Effector memory CD8-positive, alpha-beta T cell (primary cell): ENCODE measurements around the gene IGHMBP2.

Experiments
- ATAC-seq: fragments of 150-1000 bp; cut with Tn5 transposase; replicated peaks from 2 replicates; pipeline ENCODE4 v1.10.0; 2021; ENCODE audit warnings: mild to moderate bottlenecking, moderate library complexity
- DNase-seq, 3 experiments: peaks; one replicate each; pipeline ENCODE4 v3.0.0; 2021
- H3K27ac Mint-ChIP-seq, 2 donors: one replicate each; pipeline ENCODE4 v1.8.0; 2022; ENCODE audit warnings: mild to moderate bottlenecking in 2 of 2, mixed read lengths in 2 of 2, moderate library complexity in 2 of 2
- H3K27me3 Mint-ChIP-seq, 2 donors: one replicate each; pipeline ENCODE4 v1.8.0; 2022; ENCODE audit warnings: mixed read lengths in 2 of 2
- H3K36me3 Mint-ChIP-seq: one replicate; pipeline ENCODE4 v1.8.0; 2022; ENCODE audit warnings: mild to moderate bottlenecking, moderate library complexity, mixed read lengths; ENCODE audit not compliant: insufficient read depth
- H3K4me1 Mint-ChIP-seq, 2 donors: one replicate each; pipeline ENCODE4 v1.8.0; 2022; ENCODE audit warnings: low read depth in 2 of 2, mixed read lengths in 2 of 2
- H3K4me3 Mint-ChIP-seq, 2 donors: one replicate each; pipeline ENCODE4 v1.8.0; 2022; ENCODE audit warnings: mild to moderate bottlenecking in 2 of 2, mixed read lengths in 2 of 2, moderate library complexity in 2 of 2
- H3K9me3 Mint-ChIP-seq, 2 donors: one replicate each; pipeline ENCODE4 v1.8.0; 2022; ENCODE audit warnings: mixed read lengths in 2 of 2

The IGHMBP2 gene

GRCh38 chr11:68925611-68926010, 21.9 kb downstream of the IGHMBP2 start:
- Mint-ChIP-seq H3K4me1 (no peaks in the 10 kb centered on the region), H3K4me3 (no peak overlapping the region), H3K27ac (no peak overlapping the region), H3K27me3 (no peaks in the 10 kb centered on the region), H3K9me3 (peaks cover 5 to 9% of the 10 kb centered on the region in 2 donors), H3K36me3 (peaks cover 51% of the 10 kb centered on the region)
- ATAC-seq (no peak), DNase-seq (no peak)

GRCh38 chr11:68927280-68928135, 23.8 kb downstream of the IGHMBP2 start:
- DNase-seq = no peak
- Mint-ChIP-seq H3K27ac (no peak overlapping the region), H3K36me3 (peaks cover 44% of the 10 kb centered on the region), H3K27me3 (no peaks in the 10 kb centered on the region), H3K9me3 (peaks cover 5 to 9% of the 10 kb centered on the region in 2 donors), H3K4me3 (no peak overlapping the region), H3K4me1 (no peaks in the 10 kb centered on the region)
- ATAC-seq = no peak

GRCh38 chr11:68928136-68928880, 24.6 kb downstream of the IGHMBP2 start:
- no peak for ATAC-seq
- no peak for DNase-seq
- Mint-ChIP-seq H3K27me3 (no peaks in the 10 kb centered on the region), H3K36me3 (peaks cover 39% of the 10 kb centered on the region), H3K9me3 (peaks cover 5 to 9% of the 10 kb centered on the region in 2 donors), H3K4me1 (no peaks in the 10 kb centered on the region), H3K4me3 (no peak overlapping the region), H3K27ac (no peak overlapping the region)

- Mint-ChIP-seq H3K27ac (no peak overlapping the region), H3K36me3 (peaks cover 32% of the 10 kb centered on the region), H3K9me3 (peaks cover 5 to 9% of the 10 kb centered on the region in 2 donors), H3K4me1 (no peaks in the 10 kb centered on the region), H3K4me3 (no peak overlapping the region), H3K27me3 (no peaks in the 10 kb centered on the region)
- ATAC-seq (no peak), DNase-seq (no peak)
These were observed 25.4 kb downstream of the IGHMBP2 start for GRCh38 chr11:68929135-68929534.

- Mint-ChIP-seq H3K27me3 (no peaks in the 10 kb centered on the region), H3K9me3 (peaks cover 5 to 9% of the 10 kb centered on the region in 2 donors), H3K4me3 (no peak overlapping the region), H3K36me3 (peaks cover 31% of the 10 kb centered on the region), H3K4me1 (no peaks in the 10 kb centered on the region), H3K27ac (peak overlapping the region in 1 of 2 donors; percentile 41)
- DNase-seq (no peak), ATAC-seq (no peak)
These were observed 26.2 kb downstream of the IGHMBP2 start for GRCh38 chr11:68929706-68930570.

- Mint-ChIP-seq H3K27ac (no peak overlapping the region), H3K9me3 (peaks cover 0 to under 1% of the 10 kb centered on the region in 2 donors), H3K4me1 (no peaks in the 10 kb centered on the region), H3K36me3 (peaks cover 21% of the 10 kb centered on the region), H3K4me3 (no peak overlapping the region), H3K27me3 (no peaks in the 10 kb centered on the region)
- no peak for ATAC-seq
- DNase-seq = no peak
These were observed 27.5 kb downstream of the IGHMBP2 start for GRCh38 chr11:68930991-68931855.

GRCh38 chr11:68931911-68932310, 28.2 kb downstream of the IGHMBP2 start:
- peaks cover 14% of the 10 kb centered on the region for H3K36me3 Mint-ChIP-seq
- DNase-seq (no peak), ATAC-seq (no peak)
- no peak overlapping the region for H3K4me3 Mint-ChIP-seq
- no peak overlapping the region for H3K27ac Mint-ChIP-seq
- no peaks in the 10 kb centered on the region for H3K4me1 Mint-ChIP-seq
- H3K9me3 Mint-ChIP-seq = no peaks in the 10 kb centered on the region
- no peaks in the 10 kb centered on the region for H3K27me3 Mint-ChIP-seq

GRCh38 chr11:68932358-68932757, 28.7 kb downstream of the IGHMBP2 start:
- H3K4me3 Mint-ChIP-seq = no peak overlapping the region
- H3K36me3 Mint-ChIP-seq = peaks cover 12% of the 10 kb centered on the region
- no peak for DNase-seq
- no peaks in the 10 kb centered on the region for H3K4me1 Mint-ChIP-seq
- H3K27me3 Mint-ChIP-seq = no peaks in the 10 kb centered on the region
- no peaks in the 10 kb centered on the region for H3K9me3 Mint-ChIP-seq
- H3K27ac Mint-ChIP-seq = no peak overlapping the region
- ATAC-seq = no peak

- H3K4me3 Mint-ChIP-seq = no peak overlapping the region
- ATAC-seq (no peak), DNase-seq (no peak)
- no peaks in the 10 kb centered on the region for H3K27me3 Mint-ChIP-seq
- H3K27ac Mint-ChIP-seq = no peak overlapping the region
- H3K36me3 Mint-ChIP-seq = peaks cover 12% of the 10 kb centered on the region
- H3K4me1 Mint-ChIP-seq = no peaks in the 10 kb centered on the region
- no peaks in the 10 kb centered on the region for H3K9me3 Mint-ChIP-seq
These were observed 29.4 kb downstream of the IGHMBP2 start for GRCh38 chr11:68932933-68933577.

- Mint-ChIP-seq H3K9me3 (no peaks in the 10 kb centered on the region), H3K36me3 (peaks cover 12% of the 10 kb centered on the region), H3K4me1 (no peaks in the 10 kb centered on the region), H3K4me3 (no peak overlapping the region), H3K27ac (no peak overlapping the region), H3K27me3 (no peaks in the 10 kb centered on the region)
- no peak for DNase-seq
- no peak for ATAC-seq
These were observed 30.1 kb downstream of the IGHMBP2 start for GRCh38 chr11:68933605-68934320.

GRCh38 chr11:68934321-68934645, 30.6 kb downstream of the IGHMBP2 start:
- Mint-ChIP-seq H3K4me1 (no peaks in the 10 kb centered on the region), H3K9me3 (no peaks in the 10 kb centered on the region), H3K27ac (no peak overlapping the region), H3K27me3 (no peaks in the 10 kb centered on the region), H3K4me3 (no peak overlapping the region), H3K36me3 (peaks cover 17% of the 10 kb centered on the region)
- ATAC-seq = no peak
- DNase-seq = no peak

- H3K27ac Mint-ChIP-seq = no peak overlapping the region
- H3K27me3 Mint-ChIP-seq = no peaks in the 10 kb centered on the region
- H3K9me3 Mint-ChIP-seq = no peaks in the 10 kb centered on the region
- ATAC-seq = no peak
- no peak overlapping the region for H3K4me3 Mint-ChIP-seq
- no peaks in the 10 kb centered on the region for H3K4me1 Mint-ChIP-seq
- H3K36me3 Mint-ChIP-seq = peaks cover 17% of the 10 kb centered on the region
- no peak for DNase-seq
These were observed 31.0 kb downstream of the IGHMBP2 start for GRCh38 chr11:68934666-68935065.
